HEK293 (cell line): Measurements from ENCODE around the gene BCAP31.

ENCODE experiments used
- CTCF ChIA-PET: fragments of 350-600 bp; formaldehyde crosslinking; extraction: SDS; loops from one replicate; lab custom pipeline; 2021; ENCODE audit warnings: antibody characterized with exemption; lab: Yijun Ruan, JAX
- POLR2A ChIA-PET: fragments of 300-600 bp; formaldehyde crosslinking; extraction: SDS; loops from one replicate; lab custom pipeline; 2020; ENCODE audit warnings: antibody characterized with exemption, inconsistent platforms; lab: Yijun Ruan, JAX
- H3K27ac ChIP-seq: fragments of 200-500 bp; sonication (Bioruptor generic); 2 replicates; pipeline ENCODE4 v1.5.1; 2014; ENCODE audit warnings: low read depth, low read length, control low read depth, inconsistent platforms; ENCODE audit errors: extremely low read depth
- H3K36me3 ChIP-seq, 2 experiments: fragments of 200-500 bp in 1 of 2; sonication (Bioruptor generic) in 1 of 2; 1 replicate in 1 of 2; 2 replicates in 1 of 2; pipeline ENCODE4 v1.5.1; 2014 to 2017; ENCODE audit warnings: inconsistent platforms in 2 of 2, low read length in 2 of 2; ENCODE audit not compliant: control insufficient read depth in 2 of 2, insufficient read depth in 1 of 2
- H3K4me1 ChIP-seq: fragments of 200-500 bp; sonication (Bioruptor generic); 2 replicates; pipeline ENCODE4 v1.5.1; 2014; ENCODE audit warnings: mild to moderate bottlenecking, low read length, inconsistent platforms; ENCODE audit not compliant: control insufficient read depth, insufficient read depth
- H3K4me3 ChIP-seq: 2 replicates; pipeline ENCODE4 v1.5.1; 2011; ENCODE audit warnings: low read depth, mild to moderate bottlenecking, control low read depth, low read length, moderate library complexity
- H3K9me3 ChIP-seq: fragments of 200-500 bp; sonication (Bioruptor generic); 2 replicates; pipeline ENCODE4 v1.5.1; 2014; ENCODE audit warnings: low read depth, low read length, inconsistent platforms; ENCODE audit not compliant: control insufficient read depth, insufficient read depth
- GLIS1 ChIP-seq: fragments of 450-650 bp; formaldehyde crosslinking; IDR thresholded peaks from 2 replicates; pipeline ENCODE4 v1.5.1; 2016; ENCODE audit warnings: missing biosample characterization, missing genetic modification characterization
- PRDM4 ChIP-seq: fragments of 450-650 bp; formaldehyde crosslinking; IDR thresholded peaks from 2 replicates; pipeline ENCODE4 v1.5.1; 2017; ENCODE audit warnings: missing biosample characterization, missing genetic modification characterization
- ZBTB11 ChIP-seq: fragments of 450-650 bp; formaldehyde crosslinking; conservative IDR thresholded peaks from 2 replicates; pipeline ENCODE4 v1.5.1; 2016; ENCODE audit warnings: low read depth, missing biosample characterization, missing genetic modification characterization
- ZBTB6 ChIP-seq: fragments of 450-650 bp; formaldehyde crosslinking; IDR thresholded peaks from 2 replicates; pipeline ENCODE4 v1.5.1; 2017; ENCODE audit warnings: missing biosample characterization, missing genetic modification characterization
- ZIC2 ChIP-seq: fragments of 450-650 bp; formaldehyde crosslinking; IDR thresholded peaks from 2 replicates; pipeline ENCODE4 v1.5.1; 2016; ENCODE audit warnings: missing biosample characterization, missing genetic modification characterization
- ZNF140 ChIP-seq: fragments of 450-650 bp; formaldehyde crosslinking; IDR thresholded peaks from 2 replicates; pipeline ENCODE4 v1.5.1; 2016; ENCODE audit warnings: missing biosample characterization, missing genetic modification characterization
- ZNF146 ChIP-seq: fragments of 450-650 bp; formaldehyde crosslinking; IDR thresholded peaks from 2 replicates; pipeline ENCODE4 v1.5.1; 2016; ENCODE audit warnings: missing biosample characterization, missing genetic modification characterization
- ZNF785 ChIP-seq: fragments of 450-650 bp; formaldehyde crosslinking; IDR thresholded peaks from 2 replicates; pipeline ENCODE4 v1.5.1; 2016; ENCODE audit warnings: missing biosample characterization, missing genetic modification characterization
- ZNF837 ChIP-seq: fragments of 450-650 bp; formaldehyde crosslinking; IDR thresholded peaks from 2 replicates; pipeline ENCODE4 v1.5.1; 2016; ENCODE audit warnings: missing biosample characterization, missing genetic modification characterization
- TF ChIP-seq, protein P1 (sequence below): fragments of 450-650 bp; formaldehyde crosslinking; IDR thresholded peaks from 2 replicates; pipeline ENCODE4 v1.5.1; 2016; ENCODE audit warnings: missing biosample characterization, missing genetic modification characterization
- TF ChIP-seq, protein P2 (sequence below): sonication (generic); formaldehyde crosslinking; IDR thresholded peaks from 2 replicates; pipeline ENCODE4 v1.8.1; 2022; ENCODE audit warnings: mild to moderate bottlenecking, moderate library complexity, missing genetic modification reagents

The BCAP31 gene

DNA sequence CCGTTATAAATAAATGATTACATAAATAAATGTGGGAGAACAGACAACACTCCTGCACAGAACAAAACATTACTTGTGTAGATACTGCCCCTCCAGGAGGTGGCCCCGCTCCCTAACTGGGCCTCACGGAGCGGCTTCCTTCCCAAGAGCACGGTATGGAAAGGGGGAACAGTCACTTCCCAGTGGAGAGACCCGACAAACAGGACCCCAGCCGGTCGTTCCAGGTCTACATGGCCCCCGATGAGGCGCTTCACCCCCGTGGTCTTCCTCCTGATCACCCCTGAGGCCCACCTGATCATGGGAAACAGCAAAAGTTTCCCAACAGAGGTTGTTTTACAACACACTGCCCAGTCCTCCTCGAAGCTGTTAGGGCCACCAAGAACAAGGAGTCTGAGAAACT lies 43.0 kb downstream of the BCAP31 start:
- Histone ChIP-seq H3K4me1 (no peaks in the 10 kb centered on the region), H3K27ac (no peak overlapping the region), H3K9me3 (no peaks in the 10 kb centered on the region), H3K36me3 (no peaks in the 10 kb centered on the region), H3K4me3 (no peak overlapping the region)
- ChIA-PET CTCF (interaction anchor here (5.1 kb wide), 1 partner anchor 13 kb away, joined by 39 read pairs; no protein-coding TSS in a partner anchor), POLR2A (no interaction called here)
- no peak for TF ChIP-seq ZBTB6 (tag by site-specific recombination)
- no peak for TF ChIP-seq ZNF140 (tag by site-specific recombination)
- TF ChIP-seq PRDM4 (tag by site-specific recombination), result 0 out of 2 replicates have a peak, but pooled peaks have one; percentile 32
- TF ChIP-seq ZNF146 (tag by site-specific recombination), result no peak
- TF ChIP-seq, protein P1, sequence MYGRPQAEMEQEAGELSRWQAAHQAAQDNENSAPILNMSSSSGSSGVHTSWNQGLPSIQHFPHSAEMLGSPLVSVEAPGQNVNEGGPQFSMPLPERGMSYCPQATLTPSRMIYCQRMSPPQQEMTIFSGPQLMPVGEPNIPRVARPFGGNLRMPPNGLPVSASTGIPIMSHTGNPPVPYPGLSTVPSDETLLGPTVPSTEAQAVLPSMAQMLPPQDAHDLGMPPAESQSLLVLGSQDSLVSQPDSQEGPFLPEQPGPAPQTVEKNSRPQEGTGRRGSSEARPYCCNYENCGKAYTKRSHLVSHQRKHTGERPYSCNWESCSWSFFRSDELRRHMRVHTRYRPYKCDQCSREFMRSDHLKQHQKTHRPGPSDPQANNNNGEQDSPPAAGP (tag by site-specific recombination), result no peak

GRCh38 chrX:153674219-153674851 lies 49.9 kb downstream of the BCAP31 start:
- TF ChIP-seq GLIS1 (tag by site-specific recombination) (peak; percentile 64), ZIC2 (tag by site-specific recombination) (peak; percentile 62), ZNF837 (tag by site-specific recombination) (no peak), ZBTB11 (tag by site-specific recombination) (no peak), ZNF785 (tag by site-specific recombination) (no peak)
- TF ChIP-seq, protein P2, sequence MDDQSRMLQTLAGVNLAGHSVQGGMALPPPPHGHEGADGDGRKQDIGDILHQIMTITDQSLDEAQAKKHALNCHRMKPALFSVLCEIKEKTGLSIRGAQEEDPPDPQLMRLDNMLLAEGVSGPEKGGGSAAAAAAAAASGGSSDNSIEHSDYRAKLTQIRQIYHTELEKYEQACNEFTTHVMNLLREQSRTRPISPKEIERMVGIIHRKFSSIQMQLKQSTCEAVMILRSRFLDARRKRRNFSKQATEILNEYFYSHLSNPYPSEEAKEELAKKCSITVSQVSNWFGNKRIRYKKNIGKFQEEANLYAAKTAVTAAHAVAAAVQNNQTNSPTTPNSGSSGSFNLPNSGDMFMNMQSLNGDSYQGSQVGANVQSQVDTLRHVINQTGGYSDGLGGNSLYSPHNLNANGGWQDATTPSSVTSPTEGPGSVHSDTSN, result no peak
- Histone ChIP-seq H3K4me1 (no peaks in the 10 kb centered on the region), H3K9me3 (no peaks in the 10 kb centered on the region), H3K4me3 (no peak overlapping the region), H3K36me3 (no peaks in the 10 kb centered on the region), H3K27ac (no peak overlapping the region)
- ChIA-PET CTCF (no interaction called here), POLR2A (no interaction called here)
